HFFc6 (cell line): ENCODE data around the gene BACH2. TPM values are rescaled to one million over a fixed set of nuclear protein-coding genes. Genes with fewer than 3 reads are reported as not detected.

Source experiments
- DNase-seq: peaks from one replicate; pipeline ENCODE4 v3.0.0-alpha.2; 2018
- H3K27ac Mint-ChIP-seq: 2 replicates; pipeline ENCODE4 v1.8.0; 2020; ENCODE audit warnings: mild to moderate bottlenecking, mixed read lengths
- H3K27me3 Mint-ChIP-seq: 2 replicates; pipeline ENCODE4 v1.8.0; 2021; ENCODE audit warnings: mild to moderate bottlenecking, moderate library complexity, mixed read lengths; ENCODE audit not compliant: insufficient read depth
- H3K36me3 Mint-ChIP-seq: 2 replicates; pipeline ENCODE4 v1.8.0; 2021; ENCODE audit warnings: low read depth, mixed read lengths
- H3K4me1 Mint-ChIP-seq: 2 replicates; pipeline ENCODE4 v1.8.0; 2020; ENCODE audit warnings: low read depth, mixed read lengths
- H3K4me3 Mint-ChIP-seq: 2 replicates; pipeline ENCODE4 v1.8.0; 2020; ENCODE audit warnings: mild to moderate bottlenecking, moderate library complexity, mixed read lengths
- H3K9me3 Mint-ChIP-seq: 2 replicates; pipeline ENCODE4 v1.8.0; 2020; ENCODE audit warnings: mild to moderate bottlenecking, mixed read lengths
- total RNA-seq, 6 experiments: library from RNA; stranded (reverse); fragmentation: NEBNext Ultra II Directional; extraction: Animal tissue kit (Norgen Biotek cat#: 25700); gene quantifications; 2 replicates in 1 of 6; 3 replicates in 5 of 6; pipeline ENCODE4 v1.2.3, GENCODE V29; 2021
- TF ChIP-seq, protein P1 (sequence below): fragments of 200-600 bp; sonication (generic); IDR thresholded peaks from 2 replicates; pipeline ENCODE4 v1.5.0; 2021; ENCODE audit warnings: antibody characterized with exemption, mild to moderate bottlenecking

The BACH2 gene
- total RNA-seq, 6 experiments from 2014 or later = not detected

DNA sequence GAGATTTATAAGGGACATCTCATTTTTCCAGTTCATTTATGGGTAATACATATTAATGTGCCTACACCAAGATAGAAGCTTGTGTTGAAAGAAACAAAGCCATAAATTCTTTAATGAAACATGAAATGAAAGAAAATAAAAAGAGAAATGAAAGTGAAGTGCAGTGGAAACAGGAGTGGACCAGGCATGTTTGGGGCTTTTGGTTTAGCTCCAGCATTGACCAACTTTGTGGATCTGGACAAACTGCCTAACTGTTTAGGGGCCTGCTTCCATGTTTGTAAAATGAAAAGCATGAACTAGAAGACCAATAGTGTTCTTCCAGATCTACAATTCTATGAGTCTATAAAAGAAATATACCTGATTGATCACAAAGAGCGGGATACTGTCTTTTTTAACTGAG lies 277.4 kb downstream of the BACH2 start:
- DNase-seq = no peak
- TF ChIP-seq, protein P1, sequence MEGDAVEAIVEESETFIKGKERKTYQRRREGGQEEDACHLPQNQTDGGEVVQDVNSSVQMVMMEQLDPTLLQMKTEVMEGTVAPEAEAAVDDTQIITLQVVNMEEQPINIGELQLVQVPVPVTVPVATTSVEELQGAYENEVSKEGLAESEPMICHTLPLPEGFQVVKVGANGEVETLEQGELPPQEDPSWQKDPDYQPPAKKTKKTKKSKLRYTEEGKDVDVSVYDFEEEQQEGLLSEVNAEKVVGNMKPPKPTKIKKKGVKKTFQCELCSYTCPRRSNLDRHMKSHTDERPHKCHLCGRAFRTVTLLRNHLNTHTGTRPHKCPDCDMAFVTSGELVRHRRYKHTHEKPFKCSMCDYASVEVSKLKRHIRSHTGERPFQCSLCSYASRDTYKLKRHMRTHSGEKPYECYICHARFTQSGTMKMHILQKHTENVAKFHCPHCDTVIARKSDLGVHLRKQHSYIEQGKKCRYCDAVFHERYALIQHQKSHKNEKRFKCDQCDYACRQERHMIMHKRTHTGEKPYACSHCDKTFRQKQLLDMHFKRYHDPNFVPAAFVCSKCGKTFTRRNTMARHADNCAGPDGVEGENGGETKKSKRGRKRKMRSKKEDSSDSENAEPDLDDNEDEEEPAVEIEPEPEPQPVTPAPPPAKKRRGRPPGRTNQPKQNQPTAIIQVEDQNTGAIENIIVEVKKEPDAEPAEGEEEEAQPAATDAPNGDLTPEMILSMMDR = no peak
- Mint-ChIP-seq H3K27ac (no peak overlapping the region), H3K4me1 (no peaks in the 10 kb centered on the region), H3K4me3 (no peak overlapping the region), H3K27me3 (peaks cover 3% of the 10 kb centered on the region; the same call in 1 of the 2 replicates), H3K36me3 (no peaks in the 10 kb centered on the region), H3K9me3 (no peaks in the 10 kb centered on the region)

DNA sequence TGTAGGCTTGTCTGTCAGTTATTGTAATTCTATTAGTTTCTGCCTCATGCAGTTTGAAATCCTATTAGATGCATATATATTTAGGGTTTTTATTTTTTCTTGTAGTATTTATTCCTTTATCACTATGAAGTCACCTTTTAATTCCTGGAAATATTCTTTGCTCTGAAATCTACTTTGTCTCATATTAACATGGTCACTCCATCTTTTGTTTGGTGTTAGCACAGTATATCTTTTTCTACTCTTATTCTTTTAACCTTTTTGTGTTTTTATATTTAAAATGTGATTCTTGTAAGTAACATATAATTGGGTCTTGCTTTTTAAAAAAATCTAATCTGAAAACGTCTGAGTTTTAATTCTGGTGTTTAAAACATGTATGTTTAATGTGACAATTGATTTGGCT lies 280.8 kb downstream of the BACH2 start:
- Mint-ChIP-seq H3K4me1 (no peaks in the 10 kb centered on the region), H3K9me3 (no peaks in the 10 kb centered on the region; the same call in 1 of the 2 replicates), H3K27ac (no peak overlapping the region), H3K4me3 (no peak overlapping the region), H3K36me3 (no peaks in the 10 kb centered on the region), H3K27me3 (no peaks in the 10 kb centered on the region; the same call in none of the 2 replicates)
- no peak for DNase-seq
- TF ChIP-seq, protein P1 = no peak

DNA sequence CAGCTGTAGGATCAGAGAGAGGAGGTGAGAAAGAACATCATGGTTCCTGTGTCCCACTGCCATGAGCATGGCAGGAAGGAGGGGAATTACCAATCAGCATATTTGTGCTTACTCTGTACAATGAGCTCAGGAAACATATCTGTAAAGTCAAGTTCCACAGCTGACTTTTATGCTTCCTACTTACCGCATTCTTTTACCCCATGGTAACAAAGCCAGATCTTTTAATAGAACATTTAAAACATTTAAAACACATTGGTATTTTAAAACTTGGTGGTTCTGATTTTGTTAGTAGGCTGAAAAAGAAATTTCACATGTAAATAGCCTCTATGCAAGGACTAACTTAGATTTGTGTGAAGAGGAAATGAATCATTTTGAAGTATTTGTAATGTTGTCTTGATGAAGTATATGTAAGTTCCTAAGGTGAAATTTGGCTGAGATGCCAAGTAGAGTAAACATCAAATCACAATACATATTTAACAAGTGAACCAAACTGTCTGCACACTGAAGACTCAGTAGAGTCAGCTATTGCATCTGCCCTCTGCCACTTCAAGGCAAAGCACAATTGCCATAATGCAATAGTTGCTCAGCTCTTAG lies 287.6 kb downstream of the BACH2 start:
- Mint-ChIP-seq H3K4me1 (no peaks in the 10 kb centered on the region; the same call in 1 of the 2 replicates), H3K27ac (no peak overlapping the region), H3K4me3 (no peak overlapping the region), H3K9me3 (no peaks in the 10 kb centered on the region; the same call in 1 of the 2 replicates), H3K27me3 (no peaks in the 10 kb centered on the region; the same call in 1 of the 2 replicates), H3K36me3 (no peaks in the 10 kb centered on the region)
- DNase-seq = no peak
- TF ChIP-seq, protein P1 = no peak

DNA sequence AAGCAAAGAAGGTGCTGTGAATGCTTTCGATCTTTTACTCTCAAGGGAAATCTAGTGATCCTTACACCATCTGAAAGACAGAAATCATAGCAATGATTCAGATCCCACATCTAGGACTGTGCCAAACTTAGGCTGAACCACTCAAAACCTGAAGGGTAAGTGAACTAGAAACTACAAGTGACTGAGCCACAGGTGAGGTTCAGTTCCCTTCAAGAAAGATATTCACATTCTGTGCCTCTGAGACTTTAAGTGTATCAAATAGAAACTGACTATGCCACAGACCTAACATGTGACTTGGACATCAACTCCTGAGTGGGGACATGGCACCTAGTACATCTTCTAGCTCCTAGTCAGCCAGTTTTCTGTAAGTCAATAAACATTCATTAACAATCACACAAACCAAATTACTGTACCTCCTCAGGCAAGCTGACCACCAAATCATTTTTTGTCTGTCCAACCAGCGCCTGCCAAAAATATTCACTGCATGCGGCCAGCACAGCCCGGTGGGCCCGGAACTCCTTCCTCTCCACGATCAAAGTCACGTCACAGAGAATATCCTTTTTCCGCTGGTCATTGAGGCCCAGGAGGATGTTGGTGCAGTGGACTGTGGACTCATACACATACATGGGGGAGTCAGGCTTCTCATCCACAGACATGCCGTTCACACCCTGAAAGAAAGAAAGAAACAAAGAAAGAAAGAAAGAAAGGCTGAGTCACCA lies 288.3 kb downstream of the BACH2 start:
- Mint-ChIP-seq H3K27ac (no peak overlapping the region), H3K36me3 (no peaks in the 10 kb centered on the region), H3K9me3 (no peaks in the 10 kb centered on the region; the same call in 1 of the 2 replicates), H3K4me1 (no peaks in the 10 kb centered on the region; the same call in 1 of the 2 replicates), H3K27me3 (no peaks in the 10 kb centered on the region; the same call in 1 of the 2 replicates), H3K4me3 (no peak overlapping the region)
- no peak for DNase-seq
- TF ChIP-seq, protein P1 = no peak

DNA sequence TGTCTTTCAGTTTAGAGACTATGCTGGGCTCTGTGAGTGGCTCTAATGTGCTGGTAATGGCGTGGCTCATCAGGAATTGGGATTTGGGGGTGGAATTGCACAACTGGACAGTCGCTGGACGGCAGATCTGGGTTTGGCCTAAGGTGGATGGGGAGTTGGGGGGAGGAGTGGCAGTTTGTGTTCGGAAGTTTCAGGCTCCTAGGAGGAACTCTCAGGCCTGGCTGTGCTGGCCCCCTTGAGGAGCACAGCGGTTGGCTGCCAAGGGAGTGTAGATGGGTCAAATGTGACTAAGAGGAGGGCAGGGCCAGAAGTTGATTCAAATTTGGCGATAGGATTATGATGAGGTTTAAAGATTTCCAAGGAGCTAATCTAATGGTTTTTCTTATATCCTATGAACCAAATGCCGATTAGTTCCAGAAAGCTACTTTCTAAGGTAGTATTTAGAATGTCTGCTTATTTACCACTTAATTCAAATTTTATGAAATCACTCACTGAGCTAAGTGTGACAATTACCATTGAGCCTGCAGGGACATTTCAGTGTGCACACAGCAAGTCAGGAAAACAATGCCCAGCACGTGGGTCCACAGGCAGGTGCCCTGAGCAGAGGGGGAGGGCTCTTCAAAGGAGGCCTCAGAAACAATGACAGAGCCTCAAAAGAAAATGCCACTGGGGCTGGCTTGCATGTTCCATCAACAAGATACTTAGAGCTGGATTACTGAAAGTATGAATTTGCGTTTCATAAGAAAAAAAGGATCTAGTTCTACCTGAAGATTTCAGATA lies 291.4 kb downstream of the BACH2 start:
- H3K36me3 Mint-ChIP-seq = no peaks in the 10 kb centered on the region
- H3K4me3 Mint-ChIP-seq = no peak overlapping the region
- DNase-seq = no peak
- TF ChIP-seq, protein P1 = no peak
- H3K27ac Mint-ChIP-seq = no peak overlapping the region
- H3K27me3 Mint-ChIP-seq = no peaks in the 10 kb centered on the region
- H3K9me3 Mint-ChIP-seq = no peaks in the 10 kb centered on the region; the same call in 1 of the 2 replicates
- H3K4me1 Mint-ChIP-seq = no peaks in the 10 kb centered on the region; the same call in 1 of the 2 replicates
